Measurements from ENCODE around the gene ANO2. TPM values are rescaled to one million over a fixed set of nuclear protein-coding genes. Genes with fewer than 3 reads are reported as not detected.

The ANO2 gene
- total RNA-seq, 3 donors from 2014 or later (not counting 1 experiment from before 2014, with no cell fraction given), result not detected

DNA sequence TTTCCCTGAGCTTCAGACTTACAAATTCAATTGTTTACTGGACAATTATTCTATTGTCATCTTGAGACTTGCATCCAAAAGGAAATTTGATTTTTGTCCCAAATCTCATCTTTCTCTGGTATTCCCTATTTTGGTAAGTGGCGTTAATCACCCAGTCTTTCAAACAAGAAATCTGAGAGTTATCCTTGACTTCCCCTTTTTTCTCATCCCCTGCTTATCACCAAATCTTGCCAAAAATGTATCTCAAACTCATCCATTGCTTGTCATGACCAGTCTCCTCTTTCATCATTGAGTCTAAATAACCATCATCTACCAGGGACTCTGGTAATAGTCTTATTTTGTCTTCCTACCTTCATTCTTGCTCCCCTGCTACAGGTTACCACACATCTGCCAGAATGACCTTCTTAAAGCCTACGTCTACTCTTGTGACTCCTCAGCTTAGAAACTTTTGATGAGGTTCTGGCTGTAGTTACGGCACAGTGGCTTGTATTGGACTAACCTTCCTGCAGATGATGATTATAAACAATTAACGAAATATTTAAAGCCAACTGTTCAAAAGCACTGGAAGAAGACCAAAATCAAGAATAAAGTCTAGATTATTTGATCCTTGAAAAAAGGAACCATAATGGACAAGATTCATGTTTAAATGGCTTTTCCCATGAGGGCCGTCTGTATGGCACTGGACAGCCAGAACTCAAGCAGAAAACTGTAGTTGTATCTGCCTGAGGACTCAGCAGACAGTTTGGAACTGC is 9.0 kb upstream of the ANO2 start:
- no peaks in the 10 kb centered on the region for H3K36me3 ChIP-seq (ENCODE audit: control insufficient read depth, insufficient read depth, low read length)
- no peak for ATAC-seq
- H3K4me3 Mint-ChIP-seq, result no peak overlapping the region
- no peaks in the 10 kb centered on the region for H3K4me1 Mint-ChIP-seq
- H3K4me3 ChIP-seq (ENCODE audit: low read length), result no peak overlapping the region
- H3K9me3 ChIP-seq (ENCODE audit: control insufficient read depth, insufficient read depth, low read length), result no peaks in the 10 kb centered on the region
- TF ChIP-seq, protein P1, sequence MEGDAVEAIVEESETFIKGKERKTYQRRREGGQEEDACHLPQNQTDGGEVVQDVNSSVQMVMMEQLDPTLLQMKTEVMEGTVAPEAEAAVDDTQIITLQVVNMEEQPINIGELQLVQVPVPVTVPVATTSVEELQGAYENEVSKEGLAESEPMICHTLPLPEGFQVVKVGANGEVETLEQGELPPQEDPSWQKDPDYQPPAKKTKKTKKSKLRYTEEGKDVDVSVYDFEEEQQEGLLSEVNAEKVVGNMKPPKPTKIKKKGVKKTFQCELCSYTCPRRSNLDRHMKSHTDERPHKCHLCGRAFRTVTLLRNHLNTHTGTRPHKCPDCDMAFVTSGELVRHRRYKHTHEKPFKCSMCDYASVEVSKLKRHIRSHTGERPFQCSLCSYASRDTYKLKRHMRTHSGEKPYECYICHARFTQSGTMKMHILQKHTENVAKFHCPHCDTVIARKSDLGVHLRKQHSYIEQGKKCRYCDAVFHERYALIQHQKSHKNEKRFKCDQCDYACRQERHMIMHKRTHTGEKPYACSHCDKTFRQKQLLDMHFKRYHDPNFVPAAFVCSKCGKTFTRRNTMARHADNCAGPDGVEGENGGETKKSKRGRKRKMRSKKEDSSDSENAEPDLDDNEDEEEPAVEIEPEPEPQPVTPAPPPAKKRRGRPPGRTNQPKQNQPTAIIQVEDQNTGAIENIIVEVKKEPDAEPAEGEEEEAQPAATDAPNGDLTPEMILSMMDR (IDR thresholded peaks at IDR 0.05), result no peak
- peaks cover 26 to 82% of the 10 kb centered on the region in 2 donors for H3K27me3 Mint-ChIP-seq (ENCODE audit: low read depth in 2 of 2)
- H3K4me1 ChIP-seq (ENCODE audit: control insufficient read depth, insufficient read depth, low read length), result no peaks in the 10 kb centered on the region
- H3K9me3 Mint-ChIP-seq, result no peaks in the 10 kb centered on the region
- WGBS (ENCODE audit: insufficient coverage), result 76% methylated on average over 5 of the region's 5 CpGs
- peaks cover 9% of the 10 kb centered on the region for H3K27me3 ChIP-seq (ENCODE audit: control insufficient read depth, insufficient read depth, low read length)
- DNase-seq, result no peak
- H3K36me3 Mint-ChIP-seq, result no peaks in the 10 kb centered on the region
- intact Hi-C loops (cut with micrococcal nuclease), result no loop called here
- no peak overlapping the region for H3K27ac Mint-ChIP-seq
- H3K27ac ChIP-seq (ENCODE audit: low read length), result no peak overlapping the region

DNA sequence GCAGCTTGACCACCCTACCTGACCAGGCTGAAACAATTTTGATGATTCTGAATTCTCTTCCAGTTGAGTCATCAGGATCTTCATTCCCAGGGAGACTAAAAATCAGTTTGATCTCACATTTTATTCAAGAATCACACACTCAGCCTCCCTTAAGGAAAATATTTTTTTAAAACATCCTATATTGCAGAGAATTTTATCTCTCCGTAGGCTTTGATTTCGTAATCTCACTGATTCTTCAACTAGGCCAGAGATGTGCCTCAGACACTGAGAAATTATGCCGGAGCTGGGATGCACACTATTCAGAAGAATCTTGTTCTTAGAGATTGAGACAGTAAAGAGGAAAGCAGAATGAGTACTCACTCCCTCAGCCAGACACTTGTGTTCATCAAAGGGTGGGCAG is 7.0 kb upstream of the ANO2 start:
- H3K27me3 Mint-ChIP-seq (ENCODE audit: low read depth in 2 of 2), result peaks cover 32 to 82% of the 10 kb centered on the region in 2 donors
- intact Hi-C loops (cut with micrococcal nuclease), result no loop called here
- TF ChIP-seq, protein P1 (IDR thresholded peaks at IDR 0.05), result no peak
- WGBS (ENCODE audit: insufficient coverage), result 87% methylated on average over 2 of the region's 3 CpGs
- Histone ChIP-seq H3K36me3 (ENCODE audit: control insufficient read depth, insufficient read depth, low read length) (no peaks in the 10 kb centered on the region), H3K27ac (ENCODE audit: low read length) (no peak overlapping the region), H3K4me1 (ENCODE audit: control insufficient read depth, insufficient read depth, low read length) (no peaks in the 10 kb centered on the region), H3K9me3 (ENCODE audit: control insufficient read depth, insufficient read depth, low read length) (no peaks in the 10 kb centered on the region), H3K4me3 (ENCODE audit: low read length) (no peak overlapping the region), H3K27me3 (ENCODE audit: control insufficient read depth, insufficient read depth, low read length) (peaks cover 2% of the 10 kb centered on the region)
- ATAC-seq, result no peak
- H3K36me3 Mint-ChIP-seq, result no peaks in the 10 kb centered on the region
- no peak overlapping the region for H3K4me3 Mint-ChIP-seq
- H3K9me3 Mint-ChIP-seq, result no peaks in the 10 kb centered on the region
- H3K27ac Mint-ChIP-seq, result no peak overlapping the region
- no peak for DNase-seq
- H3K4me1 Mint-ChIP-seq, result no peaks in the 10 kb centered on the region

DNA sequence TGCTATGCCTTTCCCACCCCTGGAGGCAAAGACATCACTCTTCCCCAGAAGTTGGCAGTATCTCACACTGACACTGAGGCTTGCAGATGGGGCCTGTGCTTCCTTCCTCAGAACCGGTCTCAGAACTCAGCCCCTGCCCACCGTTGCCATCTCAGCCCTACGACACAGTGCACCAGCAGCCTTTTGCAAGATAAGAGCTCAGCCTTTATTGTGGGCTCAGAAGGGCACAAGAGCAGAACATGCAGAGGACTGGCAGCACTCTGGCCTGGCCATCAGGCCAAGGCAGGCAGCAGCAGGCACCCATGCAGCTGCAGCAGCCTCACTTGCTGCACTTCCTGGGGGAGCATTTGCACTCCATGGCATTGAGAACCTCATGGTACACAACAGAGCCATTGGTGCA is 3.6 kb upstream of the ANO2 start:
- H3K27me3 Mint-ChIP-seq (ENCODE audit: low read depth in 2 of 2), result peaks cover 55 to 89% of the 10 kb centered on the region in 2 donors
- peaks cover 6% of the 10 kb centered on the region for H3K27me3 ChIP-seq (ENCODE audit: control insufficient read depth, insufficient read depth, low read length)
- H3K4me3 Mint-ChIP-seq, result no peak overlapping the region
- no peaks in the 10 kb centered on the region for H3K36me3 ChIP-seq (ENCODE audit: control insufficient read depth, insufficient read depth, low read length)
- no peaks in the 10 kb centered on the region for H3K4me1 ChIP-seq (ENCODE audit: control insufficient read depth, insufficient read depth, low read length)
- no peaks in the 10 kb centered on the region for H3K9me3 ChIP-seq (ENCODE audit: control insufficient read depth, insufficient read depth, low read length)
- DNase-seq (no peak), ATAC-seq (no peak)
- H3K27ac ChIP-seq (ENCODE audit: low read length), result no peak overlapping the region
- intact Hi-C loops (cut with micrococcal nuclease), result no loop called here
- TF ChIP-seq, protein P1 (IDR thresholded peaks at IDR 0.05), result no peak
- H3K27ac Mint-ChIP-seq, result no peak overlapping the region
- H3K9me3 Mint-ChIP-seq, result no peaks in the 10 kb centered on the region
- no peak overlapping the region for H3K4me3 ChIP-seq (ENCODE audit: low read length)
- no peaks in the 10 kb centered on the region for H3K4me1 Mint-ChIP-seq
- WGBS (ENCODE audit: insufficient coverage), result 25% methylated on average over 3 of the region's 3 CpGs
- no peaks in the 10 kb centered on the region for H3K36me3 Mint-ChIP-seq

DNA sequence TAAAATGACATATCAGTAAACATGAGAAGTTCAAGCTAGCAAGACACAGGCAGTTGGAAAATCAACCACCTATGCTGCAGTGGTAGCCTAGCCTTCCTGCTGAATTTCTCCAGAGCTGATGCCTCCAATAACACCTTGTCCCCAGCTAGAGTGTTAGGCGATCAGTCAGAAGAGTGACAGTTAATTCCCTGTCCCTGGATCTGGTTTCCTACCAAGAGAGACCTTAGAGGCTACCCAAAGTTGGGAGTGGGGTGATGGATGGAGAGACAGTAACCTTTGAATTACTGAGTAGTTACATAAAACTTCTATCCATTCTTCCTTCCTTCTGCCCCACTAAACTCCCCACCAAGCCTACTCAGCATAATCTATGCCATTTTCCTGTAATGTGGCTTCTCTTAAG is 1.9 kb upstream of the ANO2 start:
- DNase-seq (no peak), ATAC-seq (no peak)
- TF ChIP-seq, protein P1 (IDR thresholded peaks at IDR 0.05), result no peak
- Histone ChIP-seq H3K27me3 (ENCODE audit: control insufficient read depth, insufficient read depth, low read length) (peaks cover 6% of the 10 kb centered on the region), H3K4me3 (ENCODE audit: low read length) (no peak overlapping the region), H3K27ac (ENCODE audit: low read length) (no peak overlapping the region), H3K4me1 (ENCODE audit: control insufficient read depth, insufficient read depth, low read length) (no peaks in the 10 kb centered on the region), H3K9me3 (ENCODE audit: control insufficient read depth, insufficient read depth, low read length) (no peaks in the 10 kb centered on the region), H3K36me3 (ENCODE audit: control insufficient read depth, insufficient read depth, low read length) (no peaks in the 10 kb centered on the region)
- Mint-ChIP-seq H3K9me3 (no peaks in the 10 kb centered on the region), H3K4me3 (no peak overlapping the region), H3K27me3 (ENCODE audit: low read depth in 2 of 2) (peaks cover 60 to 87% of the 10 kb centered on the region in 2 donors), H3K36me3 (no peaks in the 10 kb centered on the region), H3K27ac (no peak overlapping the region), H3K4me1 (no peaks in the 10 kb centered on the region)
- WGBS (ENCODE audit: insufficient coverage), result 55% methylated on average over 1 of the region's 1 CpG
- intact Hi-C loops (cut with micrococcal nuclease), result no loop called here
